ENCODE results near the gene POPDC2. TPM values are rescaled to one million over a fixed set of nuclear protein-coding genes. Genes with fewer than 3 reads are reported as not detected.

The POPDC2 gene
- polyA plus RNA-seq, 6 donors from 2014 or later: 2.0 to 4.0 (median 2.4) TPM

DNA sequence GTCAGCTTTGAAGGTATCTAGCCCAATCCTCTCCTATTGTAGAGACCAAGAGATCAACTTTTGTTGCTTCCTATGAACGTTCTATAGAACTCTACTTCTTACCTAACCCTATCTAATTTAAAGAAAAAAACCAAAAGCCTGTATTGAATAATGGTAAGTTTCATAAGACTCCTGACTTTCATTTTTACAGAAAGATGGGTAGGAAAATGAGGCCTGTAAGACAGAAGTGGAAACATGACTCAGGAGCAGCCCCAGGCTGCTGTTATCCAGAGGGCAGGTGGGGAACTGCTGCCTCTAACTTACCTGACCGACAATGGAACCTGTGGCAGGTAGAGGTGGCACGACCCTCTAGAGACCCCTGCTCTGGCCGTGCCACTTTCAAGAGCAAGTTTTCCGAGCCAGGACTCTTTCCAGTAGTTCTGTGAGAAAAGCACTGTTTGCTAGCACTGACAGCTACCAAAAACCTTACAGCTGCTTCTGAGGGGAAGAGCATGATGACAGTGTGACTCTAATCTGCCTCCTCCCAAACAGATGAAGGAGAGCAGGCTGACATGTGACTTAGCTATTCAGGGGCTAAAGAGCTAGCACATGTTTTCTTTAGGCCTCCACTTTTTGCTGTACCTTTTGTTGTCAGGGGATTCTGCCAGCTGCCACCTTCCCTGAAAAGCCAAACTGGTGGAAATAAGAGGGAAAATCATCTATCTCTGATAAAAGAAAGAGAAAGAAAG is 17.5 kb downstream of the POPDC2 start:
- ATAC-seq (ENCODE audit: low read depth in 2 of 2) (no peak), DNase-seq (no peak)
- H3K4me1 Mint-ChIP-seq: peaks cover 10 to 17% (median 12%) of the 10 kb centered on the region in 3 donors
- H3K36me3 Mint-ChIP-seq: peaks cover 14 to 27% of the 10 kb centered on the region in 2 donors
- H3K27me3 Mint-ChIP-seq: no peaks in the 10 kb centered on the region
- no peaks in the 10 kb centered on the region for H3K9me3 Mint-ChIP-seq
- peak overlapping the region in 1 of 6 donors; percentile 13 for H3K27ac Mint-ChIP-seq
- no peak overlapping the region for H3K4me3 Mint-ChIP-seq

GRCh38 chr3:119641416-119641815 is 19.0 kb downstream of the POPDC2 start:
- H3K27ac Mint-ChIP-seq: no peak overlapping the region
- H3K36me3 Mint-ChIP-seq: peaks cover 9 to 12% of the 10 kb centered on the region in 2 donors
- ATAC-seq (ENCODE audit: low read depth in 2 of 2) (no peak), DNase-seq (no peak)
- H3K27me3 Mint-ChIP-seq: no peaks in the 10 kb centered on the region
- peaks cover 15 to 22% (median 15%) of the 10 kb centered on the region in 3 donors for H3K4me1 Mint-ChIP-seq
- H3K4me3 Mint-ChIP-seq: no peak overlapping the region
- H3K9me3 Mint-ChIP-seq: no peaks in the 10 kb centered on the region

DNA sequence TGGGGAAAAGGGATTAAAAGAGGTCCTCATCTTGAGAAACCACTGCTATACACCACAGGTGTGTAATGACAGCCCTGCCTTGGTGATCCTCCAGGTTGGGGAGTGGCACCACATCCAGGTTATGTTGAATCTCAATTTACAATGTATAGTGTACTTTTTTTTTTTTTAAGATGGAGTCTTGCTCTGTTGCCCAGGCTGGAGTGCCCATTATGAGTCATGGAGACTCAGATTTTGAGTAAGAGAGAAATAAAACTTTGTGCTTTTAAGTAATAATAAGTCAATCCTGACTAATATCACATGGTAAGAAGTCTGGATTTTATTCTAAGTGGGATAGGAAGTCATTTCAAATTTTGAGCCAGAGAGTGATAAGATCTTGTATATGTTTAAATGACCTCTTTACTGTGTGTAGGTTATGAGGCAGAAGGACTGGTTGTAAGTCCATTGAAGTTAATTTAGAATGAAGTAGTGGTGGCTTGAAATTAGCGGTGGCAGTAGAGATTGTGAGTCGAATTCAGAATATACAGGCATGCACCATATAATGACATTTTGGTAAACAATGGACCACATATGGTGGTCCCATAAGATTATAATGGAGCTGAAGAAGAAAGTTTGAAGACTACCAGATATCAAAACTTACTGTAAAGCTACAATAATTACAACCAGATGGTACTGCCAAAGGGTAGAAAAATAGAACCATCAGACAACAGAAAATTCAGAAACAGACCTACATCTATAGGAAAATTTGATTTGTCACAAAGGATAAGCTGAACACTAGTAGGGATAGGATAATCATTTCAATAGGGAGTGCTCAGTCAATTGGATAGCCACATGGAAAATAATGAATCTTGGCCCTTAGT is 20.7 kb downstream of the POPDC2 start:
- DNase-seq: no peak
- Mint-ChIP-seq H3K4me1 (peaks cover 15 to 22% (median 15%) of the 10 kb centered on the region in 3 donors), H3K36me3 (peaks cover 0 to 5% of the 10 kb centered on the region in 2 donors)

GRCh38 chr3:119637679-119638477 is 22.5 kb downstream of the POPDC2 start:
- H3K36me3 Mint-ChIP-seq: peaks cover 0 to 5% of the 10 kb centered on the region in 2 donors
- DNase-seq (no peak), ATAC-seq (ENCODE audit: low read depth in 2 of 2) (peak; percentile 61 to 68)
- no peaks in the 10 kb centered on the region for H3K9me3 Mint-ChIP-seq
- H3K27me3 Mint-ChIP-seq: peaks cover 0 to 2% (median 0%) of the 10 kb centered on the region in 3 donors
- H3K4me1 Mint-ChIP-seq: peaks cover 15 to 22% (median 15%) of the 10 kb centered on the region in 3 donors
- peak overlapping the region in 6 of 8 donors; percentile 57 to 86 (median 62) for H3K4me3 Mint-ChIP-seq
- peak overlapping the region in 5 of 6 donors; percentile 44 to 95 (median 92) for H3K27ac Mint-ChIP-seq

More for the DNA sequence above, 20.7 kb downstream of the POPDC2 start:
- Mint-ChIP-seq H3K27me3 (no peaks in the 10 kb centered on the region), H3K27ac (peak overlapping the region in 2 of 6 donors; percentile 1 to 92), H3K4me3 (no peak overlapping the region), H3K9me3 (no peaks in the 10 kb centered on the region)
- no peak for ATAC-seq (ENCODE audit: low read depth in 2 of 2)

- H3K27ac Mint-ChIP-seq: no peak overlapping the region
- peak overlapping the region in 1 of 8 donors; percentile 86 for H3K4me3 Mint-ChIP-seq
- peaks cover 15 to 22% (median 15%) of the 10 kb centered on the region in 3 donors for H3K4me1 Mint-ChIP-seq
- DNase-seq (no peak), ATAC-seq (ENCODE audit: low read depth in 2 of 2) (no peak)
- peaks cover 0 to 5% (median 0%) of the 10 kb centered on the region in 3 donors for H3K27me3 Mint-ChIP-seq
- H3K9me3 Mint-ChIP-seq: no peaks in the 10 kb centered on the region
- peaks cover 0 to 5% of the 10 kb centered on the region in 2 donors for H3K36me3 Mint-ChIP-seq
Observed at GRCh38 chr3:119636891-119637611, 23.3 kb downstream of the POPDC2 start.

DNA sequence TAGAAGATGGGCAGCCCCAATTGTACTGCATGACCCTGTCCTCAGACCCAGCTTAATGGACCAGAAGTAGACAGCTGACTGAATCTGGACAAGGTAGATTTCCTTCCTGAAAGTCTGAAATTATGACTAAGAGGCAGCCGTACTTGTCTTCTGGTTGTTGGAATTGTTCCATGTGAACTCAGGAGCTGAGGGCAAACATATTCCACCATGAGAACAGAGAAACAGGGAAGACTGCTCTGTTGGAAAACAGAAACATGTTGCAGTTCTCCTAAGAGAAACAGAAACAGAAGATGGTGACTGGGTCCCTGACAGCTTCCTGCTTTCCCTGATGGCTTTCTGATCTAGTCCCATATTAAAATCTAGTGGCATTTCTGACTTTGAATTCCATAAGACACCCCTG is 24.1 kb downstream of the POPDC2 start:
- peaks cover 0 to 2% of the 10 kb centered on the region in 2 donors for H3K36me3 Mint-ChIP-seq
- H3K4me1 Mint-ChIP-seq: peaks cover 15 to 22% (median 15%) of the 10 kb centered on the region in 3 donors

GRCh38 chr3:119635719-119636118 is 24.7 kb downstream of the POPDC2 start:
- no peaks in the 10 kb centered on the region for H3K9me3 Mint-ChIP-seq
- no peaks in the 10 kb centered on the region for H3K36me3 Mint-ChIP-seq
- no peak for ATAC-seq (ENCODE audit: low read depth in 2 of 2)
- peaks cover 15 to 22% (median 15%) of the 10 kb centered on the region in 3 donors for H3K4me1 Mint-ChIP-seq
- no peak overlapping the region for H3K4me3 Mint-ChIP-seq
- no peak for DNase-seq
- peaks cover 0 to 5% (median 0%) of the 10 kb centered on the region in 3 donors for H3K27me3 Mint-ChIP-seq
- no peak overlapping the region for H3K27ac Mint-ChIP-seq

More for the DNA sequence above, 24.1 kb downstream of the POPDC2 start:
- DNase-seq (no peak), ATAC-seq (ENCODE audit: low read depth in 2 of 2) (no peak)
- Mint-ChIP-seq H3K27ac (no peak overlapping the region), H3K27me3 (peaks cover 0 to 5% (median 0%) of the 10 kb centered on the region in 3 donors), H3K4me3 (no peak overlapping the region), H3K9me3 (no peaks in the 10 kb centered on the region)

DNA sequence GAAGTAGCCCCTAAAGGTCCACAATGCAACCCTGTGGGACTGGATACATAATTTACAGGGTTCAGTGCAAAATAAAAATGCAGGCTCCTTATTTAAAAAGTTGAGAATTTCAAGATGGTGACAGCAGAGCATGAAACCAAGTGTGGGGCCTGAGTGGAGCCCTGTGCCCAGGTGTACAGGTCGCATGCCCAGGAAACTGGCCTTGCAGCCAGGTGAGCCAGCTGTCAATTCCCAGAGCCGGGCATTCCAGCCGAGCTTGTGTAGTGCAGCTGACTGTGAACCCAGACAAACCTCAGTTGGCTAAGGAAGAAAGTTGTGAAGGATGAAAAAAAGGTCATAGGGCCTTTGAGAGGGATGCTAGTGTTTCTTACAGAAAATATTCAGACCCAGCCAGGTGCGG is 27.6 kb downstream of the POPDC2 start:
- Mint-ChIP-seq H3K36me3 (no peaks in the 10 kb centered on the region), H3K4me1 (peaks cover 13 to 20% (median 19%) of the 10 kb centered on the region in 3 donors)
- DNase-seq: no peak

GRCh38 chr3:119632216-119632615 is 28.2 kb downstream of the POPDC2 start:
- Mint-ChIP-seq H3K27me3 (peaks cover 0 to 5% (median 0%) of the 10 kb centered on the region in 3 donors), H3K4me1 (peaks cover 16 to 22% (median 22%) of the 10 kb centered on the region in 3 donors), H3K4me3 (no peak overlapping the region), H3K36me3 (no peaks in the 10 kb centered on the region), H3K9me3 (no peaks in the 10 kb centered on the region), H3K27ac (peak overlapping the region in 1 of 6 donors; percentile 14)
- no peak for DNase-seq
- ATAC-seq (ENCODE audit: low read depth in 2 of 2): no peak

More for the DNA sequence above, 27.6 kb downstream of the POPDC2 start:
- no peak for ATAC-seq (ENCODE audit: low read depth in 2 of 2)
- H3K27ac Mint-ChIP-seq: no peak overlapping the region
- peaks cover 0 to 5% (median 0%) of the 10 kb centered on the region in 3 donors for H3K27me3 Mint-ChIP-seq
- no peaks in the 10 kb centered on the region for H3K9me3 Mint-ChIP-seq
- no peak overlapping the region for H3K4me3 Mint-ChIP-seq

DNA sequence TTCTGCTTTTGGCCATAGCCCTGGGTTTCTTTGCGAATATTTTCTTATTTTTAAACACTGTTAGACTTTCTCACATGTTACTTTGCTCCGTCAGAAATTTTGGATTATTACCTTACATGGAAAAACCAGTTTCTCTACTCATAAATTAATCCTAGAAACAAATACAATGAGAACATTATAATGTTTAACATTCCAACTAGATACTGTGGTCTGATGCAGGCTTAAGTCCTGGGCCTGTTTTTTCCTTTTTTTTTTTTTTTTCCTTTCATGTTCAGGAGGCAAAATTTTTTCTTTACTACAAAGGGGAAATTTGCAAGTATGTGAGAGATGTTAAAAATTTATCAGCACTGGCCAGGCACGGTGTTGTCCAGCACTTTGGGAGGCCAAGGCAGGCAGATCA is 28.9 kb downstream of the POPDC2 start:
- no peak overlapping the region for H3K27ac Mint-ChIP-seq
- H3K4me3 Mint-ChIP-seq: no peak overlapping the region
- H3K36me3 Mint-ChIP-seq: no peaks in the 10 kb centered on the region
- no peak for DNase-seq
- peaks cover 16 to 27% (median 24%) of the 10 kb centered on the region in 3 donors for H3K4me1 Mint-ChIP-seq
- no peaks in the 10 kb centered on the region for H3K9me3 Mint-ChIP-seq
- ATAC-seq (ENCODE audit: low read depth in 2 of 2): no peak
- H3K27me3 Mint-ChIP-seq: peaks cover 0 to 5% (median 0%) of the 10 kb centered on the region in 3 donors

- Mint-ChIP-seq H3K36me3 (no peaks in the 10 kb centered on the region), H3K4me3 (no peak overlapping the region)
Observed at GRCh38 chr3:119630880-119631329, 29.5 kb downstream of the POPDC2 start.

More at GRCh38 chr3:119630880-119631329, 29.5 kb downstream of the POPDC2 start:
- peak overlapping the region in 2 of 6 donors; percentile 5 to 29 for H3K27ac Mint-ChIP-seq
- ATAC-seq (ENCODE audit: low read depth in 2 of 2) (no peak), DNase-seq (no peak)
- H3K27me3 Mint-ChIP-seq: peaks cover 0 to 5% (median 3%) of the 10 kb centered on the region in 3 donors
- H3K4me1 Mint-ChIP-seq: peaks cover 16 to 31% (median 24%) of the 10 kb centered on the region in 3 donors
- H3K9me3 Mint-ChIP-seq: no peaks in the 10 kb centered on the region
